GM12801 (cell line): Measurements from ENCODE around the gene EFEMP2.

Source experiments
- TF ChIP-seq, protein P1 (sequence below): IDR thresholded peaks from one replicate; pipeline ENCODE4 v1.5.1; 2011; ENCODE audit warnings: control low read depth; ENCODE audit not compliant: insufficient read length; ENCODE audit errors: extremely low read depth

Gene EFEMP2

DNA sequence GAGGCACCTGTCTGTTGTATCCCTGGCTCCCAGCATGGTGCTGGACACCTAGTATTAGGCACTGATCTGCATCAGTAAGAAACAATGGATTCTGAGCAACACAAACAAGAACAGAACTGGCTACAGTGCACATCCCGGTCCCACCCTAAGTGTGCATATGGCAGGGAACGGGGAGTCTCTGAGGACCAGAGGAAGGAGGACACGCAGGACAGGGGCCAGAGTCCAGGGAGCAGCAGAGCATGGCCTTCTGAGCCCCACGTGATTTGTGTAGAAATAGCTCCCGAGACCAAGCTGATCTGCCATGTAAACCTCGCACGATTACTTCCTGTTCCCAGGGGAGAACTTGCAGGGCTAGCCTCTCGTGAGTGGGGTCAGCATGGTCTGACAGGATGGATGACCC is 51.5 kb downstream of the EFEMP2 start:
- TF ChIP-seq, protein P1, sequence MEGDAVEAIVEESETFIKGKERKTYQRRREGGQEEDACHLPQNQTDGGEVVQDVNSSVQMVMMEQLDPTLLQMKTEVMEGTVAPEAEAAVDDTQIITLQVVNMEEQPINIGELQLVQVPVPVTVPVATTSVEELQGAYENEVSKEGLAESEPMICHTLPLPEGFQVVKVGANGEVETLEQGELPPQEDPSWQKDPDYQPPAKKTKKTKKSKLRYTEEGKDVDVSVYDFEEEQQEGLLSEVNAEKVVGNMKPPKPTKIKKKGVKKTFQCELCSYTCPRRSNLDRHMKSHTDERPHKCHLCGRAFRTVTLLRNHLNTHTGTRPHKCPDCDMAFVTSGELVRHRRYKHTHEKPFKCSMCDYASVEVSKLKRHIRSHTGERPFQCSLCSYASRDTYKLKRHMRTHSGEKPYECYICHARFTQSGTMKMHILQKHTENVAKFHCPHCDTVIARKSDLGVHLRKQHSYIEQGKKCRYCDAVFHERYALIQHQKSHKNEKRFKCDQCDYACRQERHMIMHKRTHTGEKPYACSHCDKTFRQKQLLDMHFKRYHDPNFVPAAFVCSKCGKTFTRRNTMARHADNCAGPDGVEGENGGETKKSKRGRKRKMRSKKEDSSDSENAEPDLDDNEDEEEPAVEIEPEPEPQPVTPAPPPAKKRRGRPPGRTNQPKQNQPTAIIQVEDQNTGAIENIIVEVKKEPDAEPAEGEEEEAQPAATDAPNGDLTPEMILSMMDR: no peak

- TF ChIP-seq, protein P1: no peak
Observed at GRCh38 chr11:65817835-65818680, 54.5 kb downstream of the EFEMP2 start.

DNA sequence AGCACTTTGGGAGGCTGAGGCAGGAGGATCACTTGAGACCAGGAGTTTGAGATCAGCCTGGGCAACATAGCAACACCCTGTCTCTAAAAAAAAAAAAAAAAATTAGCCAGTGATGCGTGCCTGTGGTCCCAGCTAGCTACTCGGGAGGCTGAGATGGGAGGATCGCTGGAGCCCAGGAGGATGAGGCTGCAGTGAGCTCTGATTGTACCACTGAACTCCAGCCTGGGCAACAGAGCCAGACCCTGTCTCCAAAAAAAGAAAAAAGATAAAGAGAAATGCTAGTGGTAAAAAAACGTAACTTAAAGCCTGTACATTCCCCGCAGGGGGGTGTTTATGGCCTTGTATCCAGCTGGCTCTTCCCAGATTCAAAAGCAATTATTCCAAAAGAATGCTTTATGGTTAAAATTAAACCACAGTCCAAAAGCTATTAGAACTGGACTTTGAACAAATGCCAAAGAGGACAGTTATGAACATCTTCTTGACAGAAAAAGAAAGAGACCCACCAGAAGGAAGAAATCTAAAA is 55.2 kb downstream of the EFEMP2 start:
- TF ChIP-seq, protein P1: no peak

- TF ChIP-seq, protein P1: no peak
Observed at GRCh38 chr11:65816696-65817095, 55.9 kb downstream of the EFEMP2 start.
